ENCODE measurements around the gene VENTX.

- no peak for TF ChIP-seq POLR2A (IDR thresholded peaks at IDR 0.05)
- TF ChIP-seq CTCF (IDR thresholded peaks at IDR 0.05) = no peak
These were observed 12.8 kb upstream of the VENTX start for GRCh38 chr10:133224756-133225372.

All from body of pancreas (tissue), 4 donors.